ENCODE data around the gene PPFIBP1.
"Not testable (repeated sequence)": the region's sequence is repeated elsewhere in the genome, so short reads cannot be mapped to it uniquely, and the experiment has no call there.

The PPFIBP1 gene

DNA sequence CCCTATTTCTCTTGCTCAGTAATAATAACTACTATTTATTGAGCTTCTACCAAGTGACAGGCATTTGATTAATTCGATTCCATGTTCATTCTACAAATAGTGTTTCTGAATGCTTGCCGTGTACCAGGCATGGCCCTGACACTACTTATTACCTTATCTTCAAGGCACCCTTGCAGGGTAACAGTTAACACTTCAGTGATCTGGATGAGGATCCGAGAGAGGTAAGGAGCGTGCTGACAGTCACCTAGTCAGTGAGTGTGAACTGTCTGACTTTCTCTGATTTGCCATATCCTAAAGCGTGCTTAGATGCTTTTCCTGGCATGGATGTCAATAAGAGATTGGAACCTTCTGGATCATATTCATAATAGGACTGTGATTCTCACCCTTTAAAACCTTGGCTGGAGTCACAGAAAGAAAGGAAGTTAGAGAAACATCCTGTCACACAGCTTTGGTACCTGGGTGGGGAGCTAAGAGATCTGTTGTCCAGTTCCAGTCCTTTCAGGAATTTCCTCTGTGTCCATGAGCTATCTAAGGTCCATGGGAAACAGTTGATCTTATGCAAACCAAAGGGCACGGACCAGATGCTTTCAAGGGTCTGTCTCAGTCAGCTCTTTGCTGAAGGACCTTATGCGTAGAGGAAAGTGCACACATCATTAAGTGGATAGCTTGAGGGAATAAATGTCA lies 54.8 kb downstream of the PPFIBP1 start:
- DNase-seq, result no peak
- TF ChIP-seq, protein P1, sequence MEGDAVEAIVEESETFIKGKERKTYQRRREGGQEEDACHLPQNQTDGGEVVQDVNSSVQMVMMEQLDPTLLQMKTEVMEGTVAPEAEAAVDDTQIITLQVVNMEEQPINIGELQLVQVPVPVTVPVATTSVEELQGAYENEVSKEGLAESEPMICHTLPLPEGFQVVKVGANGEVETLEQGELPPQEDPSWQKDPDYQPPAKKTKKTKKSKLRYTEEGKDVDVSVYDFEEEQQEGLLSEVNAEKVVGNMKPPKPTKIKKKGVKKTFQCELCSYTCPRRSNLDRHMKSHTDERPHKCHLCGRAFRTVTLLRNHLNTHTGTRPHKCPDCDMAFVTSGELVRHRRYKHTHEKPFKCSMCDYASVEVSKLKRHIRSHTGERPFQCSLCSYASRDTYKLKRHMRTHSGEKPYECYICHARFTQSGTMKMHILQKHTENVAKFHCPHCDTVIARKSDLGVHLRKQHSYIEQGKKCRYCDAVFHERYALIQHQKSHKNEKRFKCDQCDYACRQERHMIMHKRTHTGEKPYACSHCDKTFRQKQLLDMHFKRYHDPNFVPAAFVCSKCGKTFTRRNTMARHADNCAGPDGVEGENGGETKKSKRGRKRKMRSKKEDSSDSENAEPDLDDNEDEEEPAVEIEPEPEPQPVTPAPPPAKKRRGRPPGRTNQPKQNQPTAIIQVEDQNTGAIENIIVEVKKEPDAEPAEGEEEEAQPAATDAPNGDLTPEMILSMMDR (IDR thresholded peaks at IDR 0.05; ENCODE audit: low read depth, low read length, missing control alignments), result no peak
- in situ Hi-C loops (cut with HindIII; ENCODE audit: low pct_ligation_motif_present, low sequenced_read_pairs), result no loop called here
- H3K4me3 ChIP-seq (ENCODE audit: low read depth, low read length), result no peak overlapping the region
- H3K27ac ChIP-seq, result no peak overlapping the region
- no peaks in the 10 kb centered on the region for H3K27me3 ChIP-seq (replicated peaks)
- peaks cover 22% of the 10 kb centered on the region for H3K36me3 ChIP-seq (replicated peaks)

DNA sequence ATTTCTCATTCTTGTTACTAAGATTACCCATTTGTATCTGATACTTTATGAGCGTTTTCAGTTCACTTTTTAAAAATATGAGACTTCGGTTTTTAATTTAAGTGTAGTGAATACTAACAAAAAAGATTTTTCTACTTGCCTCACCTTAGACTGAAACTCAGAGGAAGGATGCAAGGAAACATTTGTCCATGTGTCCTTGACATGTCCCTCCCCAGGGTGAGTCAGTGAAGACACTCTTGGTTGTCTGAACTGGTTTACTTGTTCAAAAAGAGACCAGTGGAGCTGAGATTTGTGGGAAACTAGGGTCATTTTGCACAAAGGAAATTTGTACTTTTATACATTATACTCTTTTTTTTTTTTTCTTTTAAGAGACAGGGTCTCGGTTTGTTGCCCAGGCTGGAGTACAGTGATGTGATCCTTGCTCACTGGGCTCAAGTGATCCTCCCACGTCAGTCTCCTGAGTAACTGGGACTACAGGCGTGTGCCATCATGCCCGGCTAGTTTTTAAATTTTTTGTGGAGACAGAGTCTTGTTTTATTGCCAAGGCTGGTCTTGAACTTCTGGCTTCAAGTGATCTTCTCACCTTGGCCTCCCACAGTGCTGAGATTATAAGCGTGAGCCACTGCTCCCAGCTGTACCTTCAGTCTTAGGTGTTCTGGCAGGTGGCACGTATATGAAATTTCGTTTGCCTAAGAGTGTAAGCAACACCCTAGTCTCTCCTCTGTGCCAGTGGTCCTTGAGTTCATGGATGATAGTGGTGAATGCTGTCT lies 56.7 kb downstream of the PPFIBP1 start:
- no peak overlapping the region for H3K27ac ChIP-seq
- peaks cover 27% of the 10 kb centered on the region for H3K36me3 ChIP-seq (replicated peaks)
- H3K4me3 ChIP-seq (ENCODE audit: low read depth, low read length), result no peak overlapping the region
- TF ChIP-seq, protein P1 (IDR thresholded peaks at IDR 0.05; ENCODE audit: low read depth, low read length, missing control alignments), result no peak
- DNase-seq, result no peak
- H3K27me3 ChIP-seq (replicated peaks), result no peaks in the 10 kb centered on the region
- in situ Hi-C loops (cut with HindIII; ENCODE audit: low pct_ligation_motif_present, low sequenced_read_pairs), result no loop called here

DNA sequence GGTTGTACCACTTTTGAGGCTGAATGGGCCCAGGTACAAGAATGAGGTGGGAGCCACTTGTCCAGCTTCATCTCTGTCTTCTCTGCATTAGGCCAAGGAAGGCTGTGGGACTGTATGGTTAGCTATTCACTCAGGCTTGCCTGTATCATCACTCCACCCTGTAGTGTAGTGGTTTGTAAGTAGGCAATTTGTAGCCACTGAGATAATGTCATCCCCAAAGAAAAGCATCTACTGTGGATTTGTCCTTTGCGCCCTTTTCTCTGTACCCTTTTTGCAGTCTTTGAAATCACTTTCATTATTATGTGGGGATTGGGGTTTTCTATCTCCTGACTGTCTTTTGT lies 57.3 kb downstream of the PPFIBP1 start:
- in situ Hi-C loops (cut with HindIII; ENCODE audit: low pct_ligation_motif_present, low sequenced_read_pairs); DNase-seq; H3K4me3 ChIP-seq (ENCODE audit: low read depth, low read length); H3K27ac ChIP-seq; H3K27me3 ChIP-seq (replicated peaks): not testable (repeated sequence)
- H3K36me3 ChIP-seq (replicated peaks), result peaks cover 26% of the 10 kb centered on the region

DNA sequence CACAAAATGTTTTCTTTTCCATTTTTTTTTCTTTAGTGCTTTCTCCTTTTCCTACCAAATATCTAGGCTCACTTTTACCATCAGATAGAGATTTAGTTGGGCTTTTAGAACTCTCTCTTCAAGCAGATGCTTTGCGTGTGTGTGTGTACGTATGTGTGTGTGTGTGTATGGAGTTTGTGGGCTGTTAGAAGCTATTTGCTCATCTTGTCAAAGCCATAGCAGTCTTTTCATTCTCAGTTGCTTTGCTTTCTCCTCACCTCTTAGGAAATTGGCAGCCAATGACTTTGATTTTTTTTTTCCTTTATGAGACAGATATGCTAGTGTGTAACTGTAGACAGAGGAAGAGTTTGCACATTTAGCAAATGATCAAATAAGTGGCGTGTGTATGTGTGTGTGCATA lies 57.8 kb downstream of the PPFIBP1 start:
- H3K27ac ChIP-seq; in situ Hi-C loops (cut with HindIII; ENCODE audit: low pct_ligation_motif_present, low sequenced_read_pairs); DNase-seq; H3K27me3 ChIP-seq (replicated peaks); H3K4me3 ChIP-seq (ENCODE audit: low read depth, low read length): not testable (repeated sequence)
- peaks cover 25% of the 10 kb centered on the region for H3K36me3 ChIP-seq (replicated peaks)

DNA sequence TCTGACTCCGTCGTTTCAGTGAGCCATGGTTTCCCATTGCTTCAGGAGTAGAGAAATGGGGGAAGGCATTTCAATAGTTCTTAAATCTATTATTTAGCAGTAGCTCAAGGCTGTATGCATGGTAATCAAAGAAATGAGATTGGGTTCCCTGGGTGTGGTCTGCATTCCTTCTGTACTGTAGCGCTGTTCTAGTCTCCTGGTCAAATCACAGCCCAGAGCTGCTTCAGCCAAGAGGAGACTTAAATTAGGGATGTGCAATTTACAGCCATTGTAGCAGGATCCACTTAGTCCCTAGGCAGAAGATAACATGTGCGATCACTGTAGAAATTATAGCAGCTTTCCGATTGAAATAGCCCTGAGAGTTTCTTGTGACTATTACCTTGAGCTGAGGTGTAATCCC lies 58.4 kb downstream of the PPFIBP1 start:
- H3K36me3 ChIP-seq (replicated peaks), result peaks cover 25% of the 10 kb centered on the region
- in situ Hi-C loops (cut with HindIII; ENCODE audit: low pct_ligation_motif_present, low sequenced_read_pairs); DNase-seq; H3K27me3 ChIP-seq (replicated peaks); H3K4me3 ChIP-seq (ENCODE audit: low read depth, low read length): not testable (repeated sequence)
- H3K27ac ChIP-seq, result peak overlapping the region; percentile 37

DNA sequence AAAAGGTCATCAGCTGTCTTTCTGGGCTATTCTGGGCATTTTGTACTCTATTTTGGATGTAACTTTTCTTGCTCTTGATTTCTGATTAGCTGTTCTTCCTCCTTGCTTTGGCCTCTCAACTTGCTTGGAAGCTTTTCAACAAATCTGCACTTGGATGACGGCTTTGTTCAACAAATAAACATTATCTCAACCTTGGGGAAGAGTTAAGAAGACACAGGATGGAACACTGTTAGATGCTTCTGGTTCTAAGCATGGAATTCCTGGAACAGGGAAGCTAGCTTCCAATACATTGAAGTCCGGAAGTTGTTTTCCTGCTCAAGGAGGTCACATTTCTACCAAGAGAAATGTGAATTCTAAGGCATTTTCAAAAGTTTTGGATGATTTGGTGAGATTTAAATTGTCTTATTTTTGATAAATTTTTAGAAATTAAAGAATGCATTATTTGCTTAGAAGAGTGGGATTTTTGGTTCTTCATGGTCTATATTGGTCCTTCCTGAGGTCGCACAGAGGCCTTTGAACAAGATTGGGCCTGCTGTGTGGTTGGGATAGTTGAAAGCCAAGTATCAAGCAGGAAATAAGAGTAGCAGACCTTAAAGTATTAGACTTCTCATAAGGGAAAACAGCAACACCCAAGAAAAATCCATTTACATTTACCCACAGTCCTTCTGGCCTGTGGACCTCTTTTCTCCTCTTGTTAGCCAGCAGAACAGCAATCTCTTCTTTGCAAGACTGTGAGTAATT lies 59.2 kb downstream of the PPFIBP1 start:
- TF ChIP-seq, protein P1 (IDR thresholded peaks at IDR 0.05; ENCODE audit: low read depth, low read length, missing control alignments), result no peak

DNA sequence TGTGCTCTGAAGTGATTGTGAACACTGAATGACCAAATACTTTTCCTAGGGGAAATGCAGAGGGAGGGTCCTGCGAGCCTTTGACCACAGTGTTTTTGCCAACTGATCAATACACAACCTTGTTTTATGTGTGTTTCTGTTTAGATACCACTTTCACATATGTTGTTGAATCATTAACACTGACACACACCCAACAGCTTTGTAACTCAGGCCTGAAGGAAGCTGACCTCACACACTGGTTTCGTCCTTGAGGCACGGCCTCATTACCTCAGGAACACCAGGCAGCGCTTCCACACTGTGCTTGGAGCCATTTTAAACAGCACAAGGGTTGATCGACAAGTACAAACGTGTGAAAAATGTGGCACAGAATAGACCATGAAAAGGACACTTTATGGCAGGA lies 60.0 kb downstream of the PPFIBP1 start:
- TF ChIP-seq, protein P1 (IDR thresholded peaks at IDR 0.05; ENCODE audit: low read depth, low read length, missing control alignments), result no peak
- in situ Hi-C loops (cut with HindIII; ENCODE audit: low pct_ligation_motif_present, low sequenced_read_pairs), result no loop called here
- Histone ChIP-seq H3K27ac (no peak overlapping the region), H3K4me3 (ENCODE audit: low read depth, low read length) (no peak overlapping the region), H3K36me3 (replicated peaks) (peaks cover 21% of the 10 kb centered on the region), H3K27me3 (replicated peaks) (no peaks in the 10 kb centered on the region)
- no peak for DNase-seq

More for the DNA sequence above, 59.2 kb downstream of the PPFIBP1 start:
- no peaks in the 10 kb centered on the region for H3K27me3 ChIP-seq (replicated peaks)
- no peak for DNase-seq
- H3K27ac ChIP-seq, result peak overlapping the region; percentile 37
- H3K36me3 ChIP-seq (replicated peaks), result peaks cover 25% of the 10 kb centered on the region
- in situ Hi-C loops (cut with HindIII; ENCODE audit: low pct_ligation_motif_present, low sequenced_read_pairs), result no loop called here
- no peak overlapping the region for H3K4me3 ChIP-seq (ENCODE audit: low read depth, low read length)

Data from brain microvascular endothelial cell (primary cell).